Myocyte (in vitro differentiated cells): ENCODE results near the gene PLA2G12A. TPM values are rescaled to one million over a fixed set of nuclear protein-coding genes. Genes with fewer than 3 reads are reported as not detected.
A peak's percentile ranks its signal among the peaks of the same experiment; 100 is the strongest.
"Not testable (repeated sequence)": the region's sequence is repeated elsewhere in the genome, so short reads cannot be mapped to it uniquely, and the experiment has no call there.

ENCODE experiments used
- DNase-seq: peaks from one replicate; pipeline ENCODE4 v3.0.0-alpha.2; 2012; ENCODE audit warnings: low read depth
- total RNA-seq: library from RNA; depleted of rRNA; stranded (reverse); fragments of >200 nt; gene quantifications from 2 replicates; pipeline ENCODE4 v1.2.3, GENCODE V29; 2014

PLA2G12A gene
- total RNA-seq, 1 donor from 2014 or later = 22.2 TPM

GRCh38 chr4:109678925-109679324 lies 50.9 kb downstream of the PLA2G12A start:
- DNase-seq = not testable (repeated sequence)

DNA sequence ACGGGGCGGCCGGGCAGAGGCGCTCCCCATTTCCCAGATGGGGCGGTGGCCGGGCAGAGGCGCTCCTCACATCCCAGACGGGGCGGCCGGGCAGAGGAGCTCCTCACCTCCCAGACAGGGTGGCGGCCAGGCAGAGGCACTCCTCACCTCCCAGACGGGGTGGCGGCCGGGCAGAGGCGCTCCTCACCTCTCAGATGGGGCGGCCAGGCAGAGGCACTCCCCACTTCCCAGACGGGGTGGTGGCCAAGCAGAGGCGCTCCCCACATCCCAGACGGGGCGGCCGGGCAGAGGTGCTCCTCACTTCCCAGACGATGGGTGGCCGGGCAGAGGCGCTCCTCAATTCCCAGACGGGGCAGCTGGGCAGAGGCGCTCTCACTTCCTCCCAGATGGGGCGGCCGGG lies 51.4 kb downstream of the PLA2G12A start:
- not testable (repeated sequence) for DNase-seq

- DNase-seq = peak; percentile 2
Observed at GRCh38 chr4:109676886-109677285, 53.0 kb downstream of the PLA2G12A start.

DNA sequence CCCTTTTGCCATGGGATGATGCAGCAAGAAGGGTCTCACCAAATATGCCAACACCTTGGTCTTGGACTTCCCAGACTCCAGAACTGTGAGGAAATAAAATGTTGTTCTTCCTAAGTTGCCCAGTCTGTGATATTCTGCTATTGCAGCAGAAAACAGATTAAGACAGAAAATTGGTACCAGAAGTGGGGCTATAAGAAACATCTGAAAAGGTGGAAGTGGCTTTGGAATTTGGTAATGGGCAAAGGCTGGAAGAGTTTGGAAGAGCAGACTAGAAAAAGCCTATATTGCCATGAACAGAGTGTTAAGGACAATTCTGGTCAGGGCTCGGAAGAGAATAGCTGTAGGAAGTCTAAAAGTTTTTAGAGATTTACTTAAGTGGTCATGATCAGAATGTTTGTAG lies 54.0 kb downstream of the PLA2G12A start:
- DNase-seq = no peak

- DNase-seq = no peak
Observed at GRCh38 chr4:109675181-109675580, 54.7 kb downstream of the PLA2G12A start.

DNA sequence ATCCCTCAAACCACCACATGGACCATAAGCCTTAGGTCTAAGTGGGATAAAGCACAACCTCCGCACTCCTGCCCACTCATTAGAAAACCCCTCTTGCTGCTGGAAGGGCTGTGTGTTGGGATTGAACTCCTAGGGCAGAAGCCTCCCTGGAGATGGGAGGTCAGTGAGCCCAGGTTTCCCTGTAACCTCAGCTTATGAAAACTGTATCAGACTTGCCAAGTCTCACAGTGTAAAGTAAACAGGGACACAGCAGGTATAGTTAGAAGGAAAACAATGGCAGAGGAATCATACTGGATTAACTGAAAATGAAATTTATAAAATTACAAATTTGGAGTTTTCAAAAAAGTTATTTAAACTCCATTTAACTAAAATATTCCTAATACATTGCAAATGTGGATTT lies 56.6 kb downstream of the PLA2G12A start:
- DNase-seq = no peak

DNA sequence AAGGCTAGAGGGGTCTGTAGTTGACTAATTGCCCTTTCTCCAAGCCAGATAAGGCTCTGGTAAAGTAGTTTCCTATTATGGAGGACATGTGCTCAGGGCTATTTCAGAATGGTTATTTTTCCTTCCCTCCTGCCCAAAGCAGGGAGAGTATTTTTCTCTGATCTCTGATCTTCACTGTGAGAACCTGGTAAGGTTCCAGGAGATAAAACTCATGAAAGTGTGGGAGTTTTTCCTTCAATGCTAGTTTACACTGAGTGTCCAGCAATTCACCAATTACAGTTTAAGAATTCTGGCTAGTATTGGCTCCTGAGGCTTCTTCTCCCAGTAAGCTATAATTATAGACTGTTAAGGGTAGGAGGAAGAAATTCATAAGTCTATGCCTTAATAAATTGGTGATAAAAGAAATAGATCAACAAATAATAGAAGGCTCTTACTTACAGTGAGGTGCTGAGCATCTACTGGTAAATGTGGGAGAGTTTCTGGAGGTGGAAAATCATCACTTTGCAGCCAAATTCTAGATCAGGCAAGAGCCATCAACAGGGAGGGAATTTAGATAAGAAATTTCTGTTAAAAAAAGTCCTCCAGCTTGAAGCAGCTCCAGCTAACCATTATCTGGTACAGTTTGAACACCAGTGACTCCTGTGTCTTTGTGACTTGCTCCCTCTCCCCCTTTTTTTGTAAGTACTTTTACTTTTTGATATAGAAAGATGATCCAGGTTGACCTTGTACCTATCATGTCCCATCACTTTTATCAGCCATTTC lies 57.5 kb downstream of the PLA2G12A start:
- DNase-seq = no peak

DNA sequence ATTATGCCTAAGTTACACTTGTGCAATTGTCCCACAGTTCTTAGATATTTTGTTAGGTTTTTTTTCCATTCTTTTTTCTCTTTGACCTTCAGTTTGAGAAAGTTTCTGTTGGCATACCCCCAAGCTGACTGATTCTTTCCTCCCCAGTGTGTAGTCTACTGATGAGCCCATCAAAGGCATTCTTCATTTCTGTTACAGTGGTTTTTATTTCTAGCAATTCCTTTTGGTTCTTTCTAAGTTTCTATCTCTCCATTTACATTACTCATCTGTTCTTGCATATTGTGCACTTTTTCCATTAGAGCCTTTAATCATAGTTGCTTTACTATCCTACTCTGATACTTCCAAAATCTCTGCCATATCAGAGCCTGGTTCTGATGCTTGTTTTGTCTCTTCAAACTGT lies 58.5 kb downstream of the PLA2G12A start:
- DNase-seq = no peak

- DNase-seq = no peak
Observed at GRCh38 chr4:109665783-109666485, 63.9 kb downstream of the PLA2G12A start.

GRCh38 chr4:109662771-109663170 lies 67.1 kb downstream of the PLA2G12A start:
- DNase-seq = no peak

DNA sequence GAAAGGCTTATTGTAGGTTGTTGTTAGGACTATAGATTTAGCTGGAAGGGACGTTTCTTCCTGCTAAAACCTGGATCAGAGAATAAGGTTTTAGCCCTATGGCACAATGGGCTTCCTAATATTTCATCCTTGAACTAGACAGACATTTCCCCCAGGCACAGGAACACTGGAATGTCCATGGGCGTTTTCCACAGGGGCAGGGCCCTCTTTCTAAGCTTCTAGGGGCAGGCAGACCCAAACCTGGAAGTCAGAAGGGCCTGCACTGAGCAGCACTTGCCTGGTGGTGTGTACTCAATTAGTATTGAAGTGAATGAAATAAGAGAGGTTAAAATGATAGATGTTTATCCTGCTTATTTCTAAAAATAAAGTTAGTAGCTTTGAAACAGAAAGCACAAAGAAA lies 67.8 kb downstream of the PLA2G12A start:
- DNase-seq = no peak

Other genes with a start within 250 kb of the PLA2G12A start
- 47.3 and 77.1 TPM in 2 replicates for gene MCUB, start 169.8 kb downstream of the PLA2G12A start, total RNA-seq
- gene CASP6, start 26.6 kb downstream of the PLA2G12A start, total RNA-seq = 11.6 and 18.3 TPM in 2 replicates
- gene CFI, start 71.9 kb upstream of the PLA2G12A start, total RNA-seq = 1.4 and 1.5 TPM in 2 replicates
- gene GAR1, start 85.7 kb upstream of the PLA2G12A start, total RNA-seq = 11.9 and 18.1 TPM in 2 replicates
- gene RRH, start 97.9 kb upstream of the PLA2G12A start, total RNA-seq = 0.08 TPM in 1 of 2 replicates, not detected in the other
- gene LRIT3, start 118.0 kb upstream of the PLA2G12A start, total RNA-seq = 0.03 TPM in 1 of 2 replicates, not detected in the other
- gene EGF, start 182.8 kb upstream of the PLA2G12A start, total RNA-seq = 12.3 and 16.2 TPM in 2 replicates